T-helper 1 cell treated with Interleukin-12 subunit alpha and Interleukin-12 subunit beta and Interleukin-4 antibody, amounts not matched to agents 30 μg/mL and 1 μg/mL, for 36 hours (primary cell): ENCODE measurements around the gene RPS24.
"Not testable (repeated sequence)": the region's sequence is repeated elsewhere in the genome, so short reads cannot be mapped to it uniquely, and the experiment has no call there.

Experiments
- H3K27ac Mint-ChIP-seq: one replicate; pipeline ENCODE4 v1.8.0; 2021; ENCODE audit warnings: mild to moderate bottlenecking, mixed read lengths
- H3K27me3 Mint-ChIP-seq: one replicate; pipeline ENCODE4 v1.8.0; 2021; ENCODE audit warnings: low read depth, mixed read lengths
- H3K36me3 Mint-ChIP-seq: one replicate; pipeline ENCODE4 v1.8.0; 2021; ENCODE audit warnings: low read depth, mixed read lengths
- H3K4me1 Mint-ChIP-seq: one replicate; pipeline ENCODE4 v1.8.0; 2021; ENCODE audit warnings: low read depth, mixed read lengths
- H3K4me3 Mint-ChIP-seq: one replicate; pipeline ENCODE4 v1.8.0; 2021; ENCODE audit warnings: mild to moderate bottlenecking, moderate library complexity, mixed read lengths
- H3K9me3 Mint-ChIP-seq: one replicate; pipeline ENCODE4 v1.8.0; 2021; ENCODE audit warnings: mixed read lengths

The RPS24 gene

DNA sequence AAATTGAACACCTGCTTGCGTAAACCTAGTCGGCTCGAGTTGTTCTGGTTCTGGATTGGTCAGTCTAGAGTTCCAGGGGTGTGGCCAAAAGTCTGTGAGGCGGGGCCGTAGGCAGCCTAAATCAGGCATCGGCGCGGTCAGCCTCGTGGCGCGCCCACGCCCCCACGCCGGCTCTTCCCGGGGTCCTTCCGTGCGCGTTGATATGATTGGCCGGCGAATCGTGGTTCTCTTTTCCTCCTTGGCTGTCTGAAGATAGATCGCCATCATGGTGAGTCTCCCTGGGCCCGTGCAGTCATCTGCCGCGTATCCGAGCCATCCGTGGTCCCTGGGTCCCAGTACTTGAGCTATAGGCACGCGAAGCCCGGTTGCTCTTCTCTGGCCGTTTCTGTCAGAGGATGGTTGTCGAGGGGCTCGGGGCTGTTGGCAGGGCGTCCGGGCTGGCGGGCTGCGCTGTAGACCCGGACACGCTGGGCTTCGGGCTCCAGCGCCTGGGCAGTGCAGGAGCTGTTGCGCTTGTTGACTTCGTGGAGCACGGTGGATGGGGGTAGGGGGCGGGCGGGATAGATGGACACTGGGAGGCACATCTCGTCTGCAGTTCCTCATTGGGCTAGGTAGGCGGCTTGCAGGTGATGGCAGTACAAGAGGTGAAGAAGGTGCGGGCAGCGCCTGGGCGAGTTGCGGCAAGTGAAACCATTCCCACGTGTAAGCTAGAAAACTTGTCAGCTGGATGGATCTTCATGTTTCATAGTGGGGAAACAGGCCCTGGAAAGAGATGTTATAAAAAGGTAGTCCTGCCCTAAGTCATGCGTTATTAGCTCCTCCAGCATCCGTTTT lies at the start of gene RPS24:
Gene RPS24 (plus strand): TSS at position 227 of the 834 bp plus-strand sequence. CDS start 39 bp downstream, at position 266.
- Mint-ChIP-seq H3K4me3 (peak within 1 kb of the TSS; percentile 84), H3K27me3 (no peaks in the 10 kb centered on the region), H3K36me3 (peaks cover 36% of the 10 kb centered on the region), H3K9me3 (peaks cover 3% of the 10 kb centered on the region), H3K4me1 (peaks cover 35% of the 10 kb centered on the region), H3K27ac (peak within 1 kb of the TSS; percentile 85)

DNA sequence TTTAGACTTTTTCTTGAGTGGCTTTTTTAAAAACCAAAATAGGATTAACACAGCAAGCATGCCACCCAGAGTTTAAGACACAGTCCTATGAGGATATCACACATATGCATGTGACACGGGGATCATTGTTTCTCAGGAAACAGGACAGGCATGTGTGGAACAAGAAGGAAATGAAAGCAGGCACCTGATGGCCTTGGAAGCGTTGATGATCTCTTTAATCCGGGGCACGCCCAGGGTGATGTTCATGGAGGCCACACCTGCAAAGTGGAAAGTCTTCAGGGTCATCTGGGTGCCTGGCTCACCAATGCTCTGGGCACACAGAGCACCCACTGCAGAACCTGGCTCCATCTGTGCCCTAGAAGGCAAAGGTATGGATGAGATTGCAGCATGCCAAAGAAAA lies 48.7 kb upstream of the RPS24 start:
- H3K4me3 Mint-ChIP-seq, result no peak overlapping the region
- H3K27ac Mint-ChIP-seq, result no peak overlapping the region
- no peaks in the 10 kb centered on the region for H3K4me1 Mint-ChIP-seq
- H3K27me3 Mint-ChIP-seq, result no peaks in the 10 kb centered on the region
- peaks cover 43% of the 10 kb centered on the region for H3K36me3 Mint-ChIP-seq
- no peaks in the 10 kb centered on the region for H3K9me3 Mint-ChIP-seq

DNA sequence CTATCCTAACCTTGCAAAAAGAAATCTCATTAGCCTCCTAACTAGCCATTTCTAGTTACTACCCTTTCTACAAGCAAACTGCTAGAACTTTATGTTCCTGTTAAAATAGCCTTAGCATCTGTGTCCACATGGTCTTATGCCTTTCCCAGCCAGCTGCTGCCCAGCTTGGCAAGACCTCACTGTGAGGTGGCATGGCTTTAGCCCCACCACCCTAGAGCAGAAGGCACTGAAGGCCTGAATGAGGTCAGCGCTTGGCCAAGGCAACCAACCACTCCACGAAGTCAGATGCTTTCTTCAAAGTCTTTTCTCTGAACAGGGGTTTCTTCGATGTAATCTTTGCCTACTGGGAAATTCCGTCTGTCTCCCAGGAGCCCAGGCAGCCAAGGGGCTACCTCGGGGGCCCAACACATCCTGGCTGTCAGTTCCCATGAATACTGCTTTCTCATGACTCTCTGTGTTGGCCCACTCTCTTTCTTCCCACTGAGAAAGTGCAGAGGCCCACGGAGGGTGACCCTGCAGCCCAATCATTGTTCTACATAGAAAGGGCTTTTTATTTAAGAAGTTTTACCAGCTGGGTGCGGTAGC lies 45.9 kb upstream of the RPS24 start:
- Mint-ChIP-seq H3K9me3 (no peaks in the 10 kb centered on the region), H3K4me3 (no peak overlapping the region), H3K27ac (no peak overlapping the region), H3K27me3 (no peaks in the 10 kb centered on the region), H3K36me3 (peaks cover 37% of the 10 kb centered on the region), H3K4me1 (no peaks in the 10 kb centered on the region)

DNA sequence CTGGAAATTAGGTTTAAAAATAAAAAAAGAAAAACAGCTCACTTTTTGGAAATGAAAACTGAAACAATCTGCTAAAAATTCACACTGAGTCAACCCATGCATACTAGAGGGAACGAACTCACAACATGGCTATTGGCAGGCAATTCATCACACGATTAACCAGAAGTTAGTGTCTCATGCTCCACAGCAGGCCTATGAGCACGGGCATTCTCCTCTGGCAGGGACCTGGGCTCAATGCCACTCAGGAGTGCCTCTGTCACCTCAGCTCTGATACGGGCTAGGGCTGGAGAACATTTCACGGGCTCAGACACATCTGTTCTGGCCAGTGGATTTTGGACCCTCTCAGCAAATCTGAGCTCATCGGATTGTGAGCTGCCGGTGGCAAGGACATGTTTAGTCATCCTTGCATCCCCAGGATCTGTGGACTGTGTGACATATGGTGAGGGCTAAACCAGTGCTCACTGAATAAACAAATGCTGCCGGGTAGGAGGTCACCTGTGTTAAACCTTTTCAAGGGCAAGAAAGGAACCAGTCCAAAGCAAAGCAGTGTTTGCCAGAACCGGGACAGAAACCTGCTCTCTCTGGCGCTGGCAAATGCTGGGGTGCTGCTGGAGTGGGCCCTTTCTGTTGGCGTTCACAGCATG lies 44.5 kb upstream of the RPS24 start:
- no peaks in the 10 kb centered on the region for H3K27me3 Mint-ChIP-seq
- peaks cover 44% of the 10 kb centered on the region for H3K36me3 Mint-ChIP-seq

DNA sequence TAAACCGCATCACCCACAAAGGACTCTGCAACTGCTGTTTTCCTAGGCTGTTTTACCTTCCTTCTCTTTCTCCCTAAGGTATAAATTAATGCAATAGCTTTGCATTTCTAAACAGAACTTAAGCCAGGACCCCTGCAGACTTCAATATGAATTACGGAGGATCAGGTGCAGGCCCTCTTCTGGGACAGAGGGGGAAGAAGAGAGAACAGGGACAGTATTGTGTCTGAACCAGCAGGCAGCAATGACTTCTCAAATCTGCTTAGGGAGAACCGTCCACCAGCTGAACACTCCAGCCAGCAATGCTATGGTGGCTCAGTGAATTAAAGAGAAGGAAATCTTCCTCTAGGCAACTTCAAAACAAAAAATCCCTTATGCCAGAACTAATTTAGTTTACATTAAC lies 40.0 kb upstream of the RPS24 start:
- no peaks in the 10 kb centered on the region for H3K9me3 Mint-ChIP-seq
- H3K27ac Mint-ChIP-seq, result no peak overlapping the region
- H3K36me3 Mint-ChIP-seq, result peaks cover 49% of the 10 kb centered on the region
- no peaks in the 10 kb centered on the region for H3K4me1 Mint-ChIP-seq
- H3K4me3 Mint-ChIP-seq, result no peak overlapping the region
- no peaks in the 10 kb centered on the region for H3K27me3 Mint-ChIP-seq

More for the DNA sequence above, 44.5 kb upstream of the RPS24 start:
- Mint-ChIP-seq H3K4me3 (no peak overlapping the region), H3K27ac (no peak overlapping the region), H3K4me1 (no peaks in the 10 kb centered on the region), H3K9me3 (no peaks in the 10 kb centered on the region)

DNA sequence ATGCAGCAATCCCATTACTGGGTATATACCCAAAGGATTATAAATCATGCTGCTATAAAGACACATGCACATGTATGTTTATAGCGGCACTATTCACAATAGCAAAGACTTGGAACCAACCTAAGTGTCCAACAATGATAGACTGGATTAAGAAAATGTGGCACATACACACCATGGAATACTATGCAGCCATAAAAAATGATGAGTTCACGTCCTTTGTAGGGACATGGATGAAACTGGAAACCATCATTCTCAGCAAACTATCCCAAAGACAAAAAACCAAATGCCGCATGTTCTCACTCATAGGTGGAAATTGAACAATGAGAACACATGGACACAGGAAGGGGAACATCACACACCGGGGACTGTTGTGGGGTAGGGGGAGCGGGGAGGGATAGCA lies 34.9 kb upstream of the RPS24 start:
- H3K4me1 Mint-ChIP-seq, H3K4me3 Mint-ChIP-seq, H3K27ac Mint-ChIP-seq, H3K27me3 Mint-ChIP-seq, H3K9me3 Mint-ChIP-seq: not testable (repeated sequence)
- peaks cover 56% of the 10 kb centered on the region for H3K36me3 Mint-ChIP-seq

DNA sequence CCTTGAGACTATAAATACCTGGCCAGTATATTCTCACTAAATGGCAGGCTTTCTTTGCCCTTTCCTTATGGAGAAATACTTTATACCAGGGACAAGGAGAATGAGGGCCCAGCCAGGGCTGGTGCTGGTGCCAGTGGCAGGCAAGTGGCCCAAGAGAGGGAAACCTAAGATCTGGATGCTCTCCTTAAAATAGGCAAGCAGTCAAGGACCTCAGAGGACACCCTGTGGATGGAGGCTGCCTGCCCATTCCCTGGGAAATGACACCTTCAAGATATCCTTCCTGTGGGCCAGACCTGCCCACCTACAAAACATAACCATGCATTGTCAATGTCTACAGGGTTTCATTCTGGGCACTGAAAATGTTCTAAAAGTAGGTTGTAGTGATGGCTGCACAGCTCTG lies 33.5 kb upstream of the RPS24 start:
- Mint-ChIP-seq H3K27ac (no peak overlapping the region), H3K36me3 (peaks cover 61% of the 10 kb centered on the region), H3K4me1 (peaks cover 4% of the 10 kb centered on the region), H3K4me3 (no peak overlapping the region), H3K9me3 (no peaks in the 10 kb centered on the region), H3K27me3 (no peaks in the 10 kb centered on the region)

DNA sequence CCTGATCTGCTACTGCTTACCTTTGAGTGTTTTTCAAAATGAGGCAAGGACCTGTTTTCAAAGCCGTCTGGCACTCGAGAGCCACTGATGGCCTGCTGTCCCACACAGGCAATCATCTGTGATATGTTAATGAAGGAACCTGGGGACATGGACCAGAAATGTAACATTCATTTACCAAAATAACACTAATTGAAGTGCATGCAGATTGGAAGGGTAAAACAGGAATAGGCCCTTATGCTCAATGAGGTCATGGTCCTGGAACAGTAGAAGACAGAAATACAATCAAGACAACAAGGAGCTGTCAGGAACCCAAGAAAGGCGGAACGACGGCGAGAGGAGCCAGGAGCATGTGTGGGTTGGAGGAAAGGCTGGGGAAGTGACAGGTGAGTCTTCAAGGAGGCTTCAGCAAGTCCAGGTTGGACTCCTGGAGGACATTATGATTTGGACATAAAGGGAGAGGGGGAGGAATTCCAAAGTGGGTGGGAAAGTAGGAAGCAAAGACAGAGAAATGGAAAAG lies 32.6 kb upstream of the RPS24 start:
- Mint-ChIP-seq H3K27me3 (no peaks in the 10 kb centered on the region), H3K4me1 (peaks cover 4% of the 10 kb centered on the region), H3K36me3 (peaks cover 62% of the 10 kb centered on the region), H3K27ac (no peak overlapping the region), H3K4me3 (no peak overlapping the region), H3K9me3 (no peaks in the 10 kb centered on the region)

DNA sequence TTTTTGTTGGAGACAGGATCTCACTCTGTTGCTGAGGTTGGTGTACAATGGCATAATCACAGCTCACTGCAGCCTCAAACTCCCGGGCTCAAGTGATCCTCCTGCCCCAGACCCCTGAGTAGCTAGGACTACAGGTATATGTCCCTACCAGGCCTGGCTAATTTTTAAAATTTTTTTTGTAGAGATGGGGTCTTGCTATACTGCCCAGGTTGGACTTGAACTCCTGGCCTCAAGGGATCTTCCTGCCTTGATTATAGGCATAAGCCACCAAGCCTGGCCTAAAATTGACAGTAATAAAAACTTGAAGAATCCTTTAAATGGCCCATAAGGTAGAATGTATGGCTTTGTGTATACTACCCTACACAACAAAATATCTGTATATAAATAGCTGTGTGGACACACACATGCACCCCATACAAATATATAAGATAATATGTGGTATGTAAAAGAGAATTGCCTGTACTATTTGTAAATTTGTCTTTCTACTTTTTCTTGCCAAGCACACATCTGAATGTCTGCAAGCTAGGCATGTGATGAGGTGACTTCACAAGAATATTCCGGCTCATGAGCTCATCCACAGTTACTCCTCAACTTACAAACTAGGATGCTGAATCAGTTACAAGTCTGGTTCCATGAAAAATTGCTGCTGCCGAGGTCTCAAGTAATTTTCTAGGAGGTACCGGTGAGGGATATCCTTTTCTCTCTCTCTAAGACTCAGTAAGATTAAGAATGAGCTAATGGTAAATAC lies 30.9 kb upstream of the RPS24 start:
- H3K4me3 Mint-ChIP-seq, result no peak overlapping the region
- no peaks in the 10 kb centered on the region for H3K9me3 Mint-ChIP-seq
- H3K36me3 Mint-ChIP-seq, result peaks cover 57% of the 10 kb centered on the region
- H3K4me1 Mint-ChIP-seq, result peaks cover 4% of the 10 kb centered on the region
- H3K27me3 Mint-ChIP-seq, result no peaks in the 10 kb centered on the region
- no peak overlapping the region for H3K27ac Mint-ChIP-seq

DNA sequence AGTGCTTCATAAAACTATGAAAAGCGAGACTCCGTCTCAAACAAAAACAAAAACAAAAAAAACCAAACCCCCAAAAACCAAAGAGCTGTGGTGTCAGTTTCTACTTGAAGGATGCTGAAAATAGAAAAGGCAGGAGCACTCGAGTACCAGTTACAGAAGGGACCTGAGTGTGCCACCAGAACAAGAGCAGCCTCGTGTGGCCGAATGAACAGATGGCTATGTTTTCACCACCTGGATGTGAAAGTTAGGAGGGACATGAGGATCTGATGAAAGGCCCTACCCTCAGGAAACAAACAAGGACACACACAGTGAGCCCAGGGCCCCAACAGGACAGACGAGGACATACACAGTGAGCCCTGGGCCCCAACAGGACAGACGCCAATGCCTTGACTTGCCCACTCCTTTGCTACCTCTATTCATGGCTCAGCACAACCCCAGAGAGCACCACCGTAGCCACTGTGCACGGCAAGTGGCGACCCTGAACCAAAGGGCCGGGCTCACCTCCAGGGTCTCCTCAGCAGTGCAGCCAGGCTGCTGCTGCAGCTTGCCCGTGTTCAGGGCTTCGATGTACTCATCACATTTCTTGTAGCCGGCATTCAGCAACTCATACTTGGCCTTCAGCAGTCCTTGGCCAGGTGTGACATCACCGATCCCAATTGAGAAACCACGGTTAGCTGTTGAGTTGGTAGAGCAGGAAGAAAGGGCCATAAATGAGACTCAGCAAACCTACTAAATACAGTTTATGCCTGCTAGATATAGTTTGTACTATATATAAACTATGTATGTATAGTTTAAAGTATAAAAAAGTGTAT lies 29.2 kb upstream of the RPS24 start:
- no peaks in the 10 kb centered on the region for H3K27me3 Mint-ChIP-seq
- peaks cover 51% of the 10 kb centered on the region for H3K36me3 Mint-ChIP-seq

DNA sequence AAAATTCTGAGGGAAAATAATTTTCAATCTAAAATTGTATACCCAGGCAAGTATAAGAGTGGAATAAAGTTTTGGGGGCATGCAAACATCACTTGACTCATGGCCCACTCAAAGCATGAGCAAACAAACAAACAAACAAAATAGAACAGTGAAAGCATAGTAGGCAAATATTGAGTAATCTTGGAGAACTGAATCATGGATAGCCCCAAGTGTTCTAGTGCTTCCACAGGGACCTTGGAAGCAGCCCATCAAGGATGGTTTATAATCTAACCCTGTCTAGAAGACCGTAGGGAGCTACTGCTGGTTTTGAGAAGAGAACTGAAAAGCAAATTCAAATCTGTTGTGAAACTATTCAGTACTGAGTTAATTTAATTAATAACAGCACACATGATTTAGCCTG lies 26.5 kb upstream of the RPS24 start:
- Mint-ChIP-seq H3K4me1 (peaks cover 4% of the 10 kb centered on the region), H3K27me3 (no peaks in the 10 kb centered on the region), H3K9me3 (no peaks in the 10 kb centered on the region), H3K4me3 (no peak overlapping the region), H3K36me3 (peaks cover 45% of the 10 kb centered on the region), H3K27ac (no peak overlapping the region)

More for the DNA sequence above, 29.2 kb upstream of the RPS24 start:
- H3K27ac Mint-ChIP-seq, result no peak overlapping the region
- H3K4me1 Mint-ChIP-seq, result peaks cover 4% of the 10 kb centered on the region
- no peaks in the 10 kb centered on the region for H3K9me3 Mint-ChIP-seq
- no peak overlapping the region for H3K4me3 Mint-ChIP-seq

DNA sequence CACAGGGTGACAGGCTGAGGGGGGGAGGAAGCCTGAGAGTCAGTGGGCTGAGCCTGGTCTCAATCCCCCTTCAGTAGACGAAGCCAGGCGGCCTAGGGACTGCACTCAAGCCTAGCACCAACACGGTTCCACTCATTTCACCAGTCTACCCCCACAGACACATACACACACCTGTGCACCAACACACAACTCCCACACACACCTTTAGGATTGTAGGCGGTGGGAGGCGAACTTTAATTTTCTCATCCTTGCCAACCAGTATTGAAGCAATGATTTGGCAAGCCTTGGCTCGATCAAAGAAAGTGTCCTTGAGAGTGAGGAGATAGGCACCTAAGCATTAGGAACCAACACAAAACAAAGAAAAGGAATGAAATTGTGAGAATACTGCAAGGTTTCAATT lies 24.0 kb upstream of the RPS24 start:
- Mint-ChIP-seq H3K27ac (no peak overlapping the region), H3K4me3 (no peak overlapping the region), H3K4me1 (no peaks in the 10 kb centered on the region), H3K27me3 (no peaks in the 10 kb centered on the region), H3K36me3 (peaks cover 35% of the 10 kb centered on the region), H3K9me3 (no peaks in the 10 kb centered on the region)

DNA sequence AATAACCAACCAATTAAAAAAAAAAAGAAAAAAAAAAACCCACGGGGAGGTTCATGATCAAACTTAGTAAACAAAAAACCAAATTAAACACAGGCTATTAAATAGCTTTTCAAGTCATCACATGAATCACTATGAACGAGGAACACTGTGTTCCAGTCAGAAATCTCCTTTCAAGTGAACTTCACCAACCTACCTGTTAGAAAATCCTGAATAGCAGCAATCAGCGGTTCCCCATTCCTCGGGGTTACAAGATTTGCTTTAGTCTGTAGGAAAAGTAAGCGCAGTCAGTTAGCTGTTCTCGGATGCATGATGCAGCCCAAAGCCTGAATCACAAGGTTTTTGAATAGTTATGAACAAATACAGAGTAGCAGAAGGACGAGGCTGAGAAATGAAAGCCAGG lies 23.4 kb upstream of the RPS24 start:
- no peak overlapping the region for H3K27ac Mint-ChIP-seq
- no peaks in the 10 kb centered on the region for H3K27me3 Mint-ChIP-seq
- peaks cover 35% of the 10 kb centered on the region for H3K36me3 Mint-ChIP-seq
- no peaks in the 10 kb centered on the region for H3K4me1 Mint-ChIP-seq
- no peaks in the 10 kb centered on the region for H3K9me3 Mint-ChIP-seq
- H3K4me3 Mint-ChIP-seq, result no peak overlapping the region

DNA sequence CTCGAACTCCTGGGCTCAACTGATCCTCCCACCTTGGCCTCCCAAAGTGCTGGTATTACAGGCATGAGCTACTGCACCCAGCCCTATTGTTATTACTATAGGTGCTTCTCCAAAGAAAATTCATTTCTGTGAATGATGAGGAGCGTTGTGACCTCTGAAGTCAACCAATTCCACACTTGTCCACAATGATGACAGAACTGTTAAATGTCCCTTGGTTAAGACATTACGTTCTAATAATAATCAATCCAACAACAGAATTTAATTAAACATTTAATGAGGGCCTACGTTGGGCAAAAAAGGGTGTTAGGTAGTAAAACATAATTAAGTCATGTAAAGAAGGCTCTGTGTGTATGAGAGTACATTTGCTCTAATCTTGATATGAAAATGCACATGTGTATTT lies 22.6 kb upstream of the RPS24 start:
- Mint-ChIP-seq H3K4me1 (no peaks in the 10 kb centered on the region), H3K27me3 (no peaks in the 10 kb centered on the region), H3K27ac (no peak overlapping the region), H3K4me3 (no peak overlapping the region), H3K9me3 (no peaks in the 10 kb centered on the region), H3K36me3 (peaks cover 32% of the 10 kb centered on the region)
